NT2/D1 (cell line): ENCODE measurements around the gene PRMT7.

Source experiments
- SUZ12 ChIP-seq: IDR thresholded peaks from 2 replicates; pipeline ENCODE4 v1.6.1; 2011; ENCODE audit not compliant: insufficient read length, insufficient read depth; ENCODE audit errors: extremely low read depth
- YY1 ChIP-seq: IDR thresholded peaks from 2 replicates; pipeline ENCODE4 v1.6.1; 2011; ENCODE audit not compliant: insufficient read length, insufficient read depth
- ZNF274 ChIP-seq: IDR thresholded peaks from 2 replicates; pipeline ENCODE4 v1.6.1; 2011; ENCODE audit warnings: mild to moderate bottlenecking, low read depth, low read length

DNA sequence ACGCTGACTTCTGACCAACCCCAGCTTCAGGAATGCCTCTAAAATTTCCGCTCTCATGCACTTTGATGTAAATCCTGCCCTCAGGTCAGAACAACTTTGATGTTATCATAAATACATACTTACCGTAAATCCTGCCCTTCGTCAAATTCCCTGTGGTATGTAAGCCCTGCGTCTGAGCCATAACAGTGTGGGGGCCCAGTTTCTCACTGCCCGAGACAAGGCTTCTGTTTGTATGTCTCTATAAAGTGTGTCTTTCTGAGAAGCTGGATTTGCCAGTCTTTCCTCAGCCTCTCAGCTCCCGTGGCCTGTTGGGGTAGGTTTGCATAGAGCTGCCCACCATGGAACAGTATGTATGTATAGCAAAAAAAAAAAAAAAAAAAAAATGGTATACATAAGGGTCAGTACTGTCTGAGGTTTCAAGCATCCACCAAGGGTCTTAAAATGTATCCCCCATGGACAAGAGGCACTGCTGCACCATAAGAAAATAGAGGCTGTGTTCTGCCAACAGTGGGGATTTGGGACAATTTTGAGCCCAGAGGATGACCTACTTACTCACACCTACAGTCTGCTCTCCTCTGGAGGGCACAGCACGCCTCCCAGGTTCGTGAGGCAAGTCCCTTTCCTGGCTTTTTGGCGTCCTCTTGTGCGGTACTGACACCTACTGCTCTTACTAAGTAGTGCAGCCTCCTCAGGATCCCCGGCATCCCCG lies 17.5 kb downstream of the PRMT7 start:
- TF ChIP-seq SUZ12 (no peak), YY1 (no peak), ZNF274 (no peak)
